ENCODE results near the gene DDAH1.
"Not testable (repeated sequence)": the region's sequence is repeated elsewhere in the genome, so short reads cannot be mapped to it uniquely, and the experiment has no call there.

Gene DDAH1

DNA sequence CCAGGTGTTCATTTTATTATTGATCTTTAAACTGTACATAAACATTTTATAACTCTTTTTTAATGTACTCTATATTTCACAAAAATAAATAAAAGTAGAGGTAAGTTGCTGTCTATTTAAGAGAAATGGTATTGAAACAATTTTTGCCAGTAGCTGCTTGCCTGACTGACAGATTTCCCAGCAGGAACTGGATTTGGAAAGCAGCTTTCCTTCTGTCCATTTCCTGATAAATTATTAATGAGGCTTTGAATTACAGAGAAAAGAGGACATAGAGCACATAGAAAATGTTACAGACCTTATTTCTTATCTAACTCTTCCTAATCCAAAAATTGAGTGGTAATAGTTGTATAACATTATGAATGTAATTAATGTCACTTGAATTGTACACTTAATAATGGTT lies 108.8 kb downstream of the DDAH1 start:
- no peak for DNase-seq

- no peak for DNase-seq
Measured at GRCh38 chr1:85352055-85352454, 112.9 kb downstream of the DDAH1 start.

DNA sequence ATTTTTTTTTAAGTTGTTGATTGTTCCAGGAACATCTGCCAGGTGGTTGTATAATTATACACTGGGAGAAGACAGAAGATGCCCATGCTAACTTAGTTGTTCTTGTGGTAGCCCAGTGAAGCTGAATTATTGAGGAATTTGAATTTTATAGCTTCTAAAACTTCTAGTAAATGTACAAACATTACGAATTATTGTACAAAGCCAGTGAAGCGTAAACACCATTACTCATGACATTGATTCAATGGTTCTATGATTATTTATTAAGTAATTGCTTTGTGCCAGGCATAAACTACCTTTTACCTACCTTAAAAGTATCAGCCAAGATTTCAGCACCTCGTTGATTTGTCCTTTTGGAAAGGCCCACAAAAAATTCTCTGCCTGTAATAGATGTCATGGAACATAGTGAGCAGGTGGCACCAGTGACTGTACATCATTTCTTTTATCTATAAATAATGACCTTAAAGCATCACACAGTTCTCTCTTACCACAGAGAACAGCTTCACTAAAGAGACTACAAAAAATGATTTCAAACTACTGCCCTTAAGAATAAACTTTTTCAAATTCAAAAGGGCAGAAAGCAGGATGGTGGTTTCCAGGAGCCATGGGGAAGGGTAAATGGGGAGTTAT lies 113.6 kb downstream of the DDAH1 start:
- DNase-seq, result no peak

GRCh38 chr1:85349224-85349623 lies 115.7 kb downstream of the DDAH1 start:
- DNase-seq, result no peak

GRCh38 chr1:85347908-85348307 lies 117.1 kb downstream of the DDAH1 start:
- DNase-seq, result no peak

GRCh38 chr1:85347275-85347674 lies 117.7 kb downstream of the DDAH1 start:
- not testable (repeated sequence) for DNase-seq

DNA sequence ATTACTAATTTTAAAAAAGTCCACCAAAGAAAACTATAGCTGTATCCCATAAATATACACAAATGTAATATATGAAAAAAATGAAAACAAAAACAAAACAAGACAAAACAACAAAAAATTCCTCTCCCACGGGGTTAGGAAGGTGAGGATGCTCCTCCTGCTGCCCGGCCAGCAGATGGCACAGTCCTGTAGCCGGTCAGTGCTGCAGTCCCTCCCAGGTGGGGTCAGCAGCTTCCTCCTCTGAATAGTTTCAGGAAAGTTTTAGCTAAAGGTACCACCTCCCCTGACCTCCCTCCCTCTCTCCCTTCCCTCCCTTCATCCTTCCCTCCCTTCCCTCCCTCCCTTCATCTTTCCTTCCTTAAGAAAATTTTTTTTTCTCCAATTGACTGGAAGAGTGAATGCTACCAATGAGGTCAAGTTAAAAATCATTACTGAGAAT lies 120.7 kb downstream of the DDAH1 start:
- DNase-seq, result no peak

GRCh38 chr1:85343612-85344255 lies 121.2 kb downstream of the DDAH1 start:
- no peak for DNase-seq

DNA sequence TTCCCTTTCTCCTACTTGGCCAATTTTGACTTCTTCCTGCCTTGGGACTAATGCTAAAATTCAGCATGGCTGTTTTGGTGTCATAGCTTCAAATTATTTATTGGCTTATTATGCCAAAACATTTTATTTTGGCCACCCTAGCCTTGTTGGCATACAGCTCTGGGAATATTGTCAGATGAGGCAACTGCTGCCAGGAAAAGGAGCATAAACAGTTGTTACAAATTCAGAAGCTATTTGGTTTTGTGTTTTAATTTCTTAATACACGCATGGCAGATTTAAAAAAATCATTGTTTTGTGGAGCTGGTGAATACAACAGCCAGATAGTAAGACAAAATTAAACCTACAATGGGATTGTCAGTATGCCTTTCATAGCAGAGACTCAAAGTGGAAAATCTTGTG lies 121.7 kb downstream of the DDAH1 start:
- DNase-seq, result no peak

DNA sequence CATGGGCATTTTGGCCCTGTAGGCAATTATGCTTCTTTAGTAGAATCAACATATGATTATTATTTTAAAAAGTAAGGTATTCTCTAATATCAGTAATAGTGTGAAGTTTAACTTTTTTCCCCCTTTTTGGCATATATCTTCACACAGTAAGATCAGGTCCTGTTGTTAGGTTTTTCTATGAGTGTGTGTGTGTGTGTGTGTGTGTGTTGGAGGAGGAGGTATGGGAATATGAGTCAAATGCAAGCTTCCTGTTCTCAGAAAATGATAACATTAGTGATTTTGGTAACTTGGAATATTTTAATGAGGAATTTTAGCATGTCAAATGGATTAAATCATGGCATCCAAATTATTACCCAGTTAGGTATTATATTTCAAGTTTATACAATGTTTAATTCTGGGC lies 122.8 kb downstream of the DDAH1 start:
- DNase-seq, result no peak

DNA sequence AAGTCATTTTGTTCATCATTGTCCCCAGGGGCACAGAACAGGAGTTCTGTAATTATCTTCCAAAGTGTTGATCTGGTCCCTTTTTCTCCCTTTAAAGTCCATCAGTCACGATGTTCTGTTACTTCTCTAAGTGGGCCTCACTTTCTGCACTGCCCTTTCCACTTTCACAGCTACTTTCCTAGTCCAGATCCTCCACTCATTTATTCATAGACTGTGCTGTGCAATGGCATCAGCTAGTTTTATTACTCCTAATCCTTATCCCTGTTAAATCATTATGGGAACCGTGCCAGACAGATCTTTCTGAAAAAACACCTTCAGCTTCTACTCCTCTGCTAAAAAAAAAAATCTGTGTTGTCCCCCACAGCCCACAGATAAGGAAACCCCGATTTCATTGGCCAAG lies 124.5 kb downstream of the DDAH1 start:
- DNase-seq, result no peak

DNA sequence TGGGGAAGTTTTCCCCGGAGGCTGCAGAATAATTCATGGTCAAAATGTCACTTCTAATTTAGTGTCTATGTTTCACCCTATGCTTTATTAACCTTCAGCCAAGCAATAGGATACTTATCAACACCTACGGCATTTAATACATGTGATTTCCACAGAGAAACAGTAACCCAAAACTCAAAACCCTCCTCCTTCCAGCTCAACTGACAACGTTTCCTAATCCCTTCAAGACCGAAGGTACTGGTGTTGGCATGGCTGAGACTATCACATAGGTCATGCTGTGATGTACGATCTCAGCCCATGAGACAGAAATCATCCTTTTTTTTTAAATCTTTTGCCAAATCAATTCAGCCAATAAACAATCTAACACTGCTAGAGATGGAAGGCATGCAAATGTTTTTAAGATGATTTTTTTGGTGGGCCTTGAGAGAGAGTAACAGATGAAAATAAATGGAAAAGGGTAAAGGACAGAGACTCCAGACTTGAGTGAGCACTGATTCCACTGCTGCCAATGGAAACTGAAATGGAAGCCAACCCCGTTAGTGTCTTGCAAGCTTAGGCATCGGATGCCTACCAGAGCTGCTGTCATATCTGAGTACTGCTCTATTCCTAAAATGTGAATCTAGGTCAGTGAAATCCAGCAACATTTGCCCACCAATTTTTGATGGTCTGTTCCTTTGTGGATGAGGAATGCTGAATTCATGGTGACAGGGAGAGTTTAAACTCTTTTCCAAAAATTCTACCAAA lies 125.1 kb downstream of the DDAH1 start:
- DNase-seq, result no peak

- no peak for DNase-seq
Measured at GRCh38 chr1:85339089-85339488, 125.9 kb downstream of the DDAH1 start.

DNA sequence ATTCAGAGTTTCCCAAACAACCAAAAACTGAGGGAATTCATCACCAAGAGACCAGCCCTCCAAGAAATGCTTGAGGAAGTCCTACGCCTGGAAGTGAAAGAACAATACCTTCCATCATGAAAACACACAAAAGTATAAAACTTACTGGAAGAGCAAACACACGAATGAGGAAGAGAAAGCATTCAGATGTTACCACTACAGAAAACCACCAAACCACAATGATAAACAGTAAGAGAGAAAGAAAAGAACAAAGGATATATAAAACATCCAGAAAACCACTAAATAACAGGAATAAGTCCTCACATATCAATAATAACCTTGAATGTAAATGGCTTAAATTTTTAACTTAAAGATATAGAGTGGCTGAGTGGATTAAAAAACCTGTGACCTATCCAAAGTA lies 130.0 kb downstream of the DDAH1 start:
- no peak for DNase-seq

GRCh38 chr1:85333186-85333585 lies 131.8 kb downstream of the DDAH1 start:
- no peak for DNase-seq

DNA sequence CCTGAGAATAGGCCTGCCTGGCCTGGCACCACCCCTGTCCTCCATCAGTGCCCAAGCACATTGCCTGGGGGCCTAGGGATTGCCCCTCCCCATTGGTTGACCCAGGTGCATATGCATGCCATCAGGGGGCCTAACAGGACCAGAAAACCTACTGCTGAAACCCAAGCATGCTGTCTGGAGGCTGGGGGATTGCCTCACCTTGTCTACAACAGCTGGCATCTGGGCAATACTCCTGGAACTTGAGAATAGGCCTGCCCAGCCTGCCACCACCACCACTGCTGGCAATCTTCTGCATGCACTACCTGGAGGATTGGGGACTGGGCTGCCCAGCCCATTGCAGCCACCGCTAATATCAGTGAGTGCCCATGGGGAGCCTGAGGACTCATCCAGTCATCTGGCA lies 132.4 kb downstream of the DDAH1 start:
- no peak for DNase-seq

- no peak for DNase-seq
Measured at GRCh38 chr1:85330711-85331290, 134.2 kb downstream of the DDAH1 start.

- no peak for DNase-seq
Measured at GRCh38 chr1:85330214-85330631, 134.7 kb downstream of the DDAH1 start.

DNA sequence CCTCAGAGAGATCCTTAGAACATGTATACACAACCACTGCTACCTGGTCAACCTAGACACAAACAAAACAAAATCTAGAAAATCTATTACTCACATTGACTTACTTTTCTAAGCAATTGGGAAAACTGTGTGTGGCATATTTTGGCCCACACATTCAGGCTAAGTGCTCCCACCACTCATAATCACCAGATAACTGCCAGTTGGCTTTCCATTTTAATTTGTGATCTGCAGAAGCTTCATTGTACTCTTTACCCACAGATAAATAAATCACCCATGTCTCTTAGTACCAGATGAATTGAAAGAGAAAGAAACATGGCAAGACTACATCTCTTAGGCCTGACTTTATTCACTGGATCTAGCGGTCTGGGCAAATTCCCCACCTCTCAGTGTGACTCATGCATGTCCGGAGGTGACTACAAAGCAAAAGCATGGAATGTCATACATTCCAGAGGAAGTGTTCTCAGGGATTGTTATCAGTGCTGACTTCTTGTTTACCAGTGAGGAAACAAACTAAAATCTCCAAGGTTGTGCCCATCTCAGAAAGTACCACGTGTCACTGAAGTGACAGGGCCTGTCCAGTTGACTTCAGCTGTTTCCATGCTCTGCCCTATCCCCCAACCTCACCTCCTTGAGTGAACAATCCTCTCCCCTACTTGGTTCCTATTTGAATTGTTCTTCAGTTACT lies 136.1 kb downstream of the DDAH1 start:
- DNase-seq, result no peak

DNA sequence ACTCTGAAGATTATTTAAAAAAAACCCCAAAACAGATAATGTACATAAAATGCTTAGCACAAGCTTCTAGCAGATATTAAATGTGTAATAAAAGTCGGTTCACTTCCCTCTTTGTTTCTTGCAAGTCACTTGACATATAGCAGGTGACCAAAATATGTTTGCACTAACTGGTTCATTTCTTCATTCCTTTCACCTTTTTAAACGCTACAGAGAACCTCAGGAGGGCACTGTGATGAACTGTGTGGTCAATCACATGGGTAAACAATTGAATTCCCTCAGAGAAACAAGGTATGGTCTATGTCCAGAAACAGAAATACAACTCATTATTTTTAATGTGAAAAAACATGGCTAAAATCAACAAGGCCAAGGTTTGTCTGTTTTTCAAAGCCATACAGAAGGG lies 137.2 kb downstream of the DDAH1 start:
- no peak for DNase-seq

DNA sequence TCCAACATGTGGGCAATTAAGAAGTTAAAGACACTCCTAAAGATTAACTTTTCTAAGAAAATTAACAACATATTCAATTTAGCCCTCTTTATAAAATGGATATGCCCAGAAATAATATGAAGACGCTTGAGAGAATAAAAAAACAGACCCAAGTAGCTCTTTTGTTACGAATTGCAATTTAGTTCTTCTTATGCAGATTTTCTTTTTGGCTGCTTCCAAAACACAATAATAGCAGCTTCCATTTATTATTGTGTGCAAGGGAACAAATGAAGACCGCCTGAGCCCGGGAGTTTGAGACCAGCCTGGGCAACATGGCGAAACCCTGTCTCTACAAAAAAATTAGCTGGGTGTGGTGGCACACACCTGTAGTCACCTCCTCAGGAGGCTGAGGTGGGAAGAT lies 138.1 kb downstream of the DDAH1 start:
- DNase-seq, result no peak

DNA sequence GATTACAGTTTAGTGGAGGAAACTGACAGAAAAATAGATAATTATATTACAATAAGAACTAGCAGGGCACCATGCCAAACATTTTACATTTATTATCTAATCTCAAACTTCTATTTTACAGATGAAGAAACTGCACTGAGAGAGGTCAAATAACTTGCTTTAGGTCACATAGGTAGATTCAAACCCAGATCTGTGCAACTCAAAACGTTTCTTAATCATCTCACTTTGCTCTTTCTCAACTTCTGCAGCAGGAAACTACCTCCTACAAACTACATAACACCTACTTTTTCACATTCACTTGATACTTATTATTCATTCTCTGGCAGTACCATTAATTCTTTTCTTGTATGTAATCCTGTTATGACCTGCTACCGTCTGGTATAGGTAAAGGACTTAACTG lies 138.6 kb downstream of the DDAH1 start:
- no peak for DNase-seq

DNA sequence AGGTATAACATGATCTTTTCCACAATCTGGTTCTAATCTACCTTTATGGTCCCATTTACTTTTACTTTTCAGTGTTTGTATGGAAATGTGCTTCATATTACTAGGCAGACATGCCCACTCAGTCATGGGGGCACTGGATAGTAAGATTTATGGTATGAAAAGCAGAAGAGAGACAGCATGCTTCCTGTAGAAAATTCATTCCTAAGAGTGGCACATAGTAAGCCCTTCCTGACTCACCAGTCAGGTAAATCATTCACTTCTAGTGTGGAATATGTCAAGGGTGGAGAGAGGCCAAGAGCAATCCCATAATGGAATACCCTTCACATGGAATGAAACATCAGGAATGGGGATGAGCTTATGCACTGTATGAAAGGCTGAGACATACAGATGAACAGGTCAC lies 139.0 kb downstream of the DDAH1 start:
- DNase-seq, result no peak
